COR-L47 (cell line): ENCODE results near the gene SLC25A1.

Source experiments
- DNase-seq: peaks from one replicate; lab custom pipeline; 2025; lab: John Stamatoyannopoulos, UW

Gene SLC25A1

DNA sequence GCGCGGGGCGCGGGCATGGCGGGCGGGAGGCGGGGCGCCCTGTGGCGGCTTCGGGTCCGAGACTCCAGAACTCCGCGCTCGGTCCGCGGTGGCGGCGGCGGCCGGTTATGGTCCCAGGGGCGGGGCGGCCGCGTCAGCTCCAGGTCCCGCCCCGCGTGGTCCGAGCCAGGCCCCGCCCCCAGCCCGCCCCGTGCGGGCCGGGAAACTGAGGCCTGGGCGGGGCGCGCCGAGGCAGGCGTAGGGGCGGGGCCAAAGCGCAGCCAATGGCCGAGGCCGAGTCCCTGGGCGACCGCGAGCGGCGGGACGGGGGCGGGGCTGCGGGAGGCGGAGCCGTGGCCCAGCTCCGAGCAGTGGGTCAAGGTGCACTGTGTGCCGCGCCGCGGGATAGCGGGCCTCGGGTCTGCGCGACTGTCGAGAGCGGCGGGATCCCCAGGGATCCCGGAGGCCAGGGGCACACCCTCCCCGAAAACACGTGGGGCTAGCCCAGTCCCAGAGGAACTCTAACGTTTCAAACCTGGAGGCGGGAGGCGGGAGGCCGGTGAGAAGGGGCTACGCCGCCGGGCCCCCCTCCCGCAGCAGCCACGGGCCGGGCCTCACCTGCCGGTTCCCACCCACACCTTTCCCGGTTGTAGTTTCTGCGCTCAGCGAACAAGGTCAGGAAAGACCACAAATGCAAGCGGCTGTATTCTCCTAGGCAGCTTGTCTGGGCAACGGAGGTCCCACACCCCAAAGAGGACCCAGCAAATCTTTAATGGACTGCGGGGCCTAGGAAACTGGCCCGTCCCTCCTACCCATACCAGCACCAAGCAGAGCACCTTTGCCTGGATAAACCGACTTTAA lies at the start of gene SLC25A1:
TSS of gene SLC25A1 (minus strand) at position 80 of the 840 bp plus-strand sequence. CDS start at position 17, 63 bp downstream.
- peak; percentile 61 for DNase-seq

DNA sequence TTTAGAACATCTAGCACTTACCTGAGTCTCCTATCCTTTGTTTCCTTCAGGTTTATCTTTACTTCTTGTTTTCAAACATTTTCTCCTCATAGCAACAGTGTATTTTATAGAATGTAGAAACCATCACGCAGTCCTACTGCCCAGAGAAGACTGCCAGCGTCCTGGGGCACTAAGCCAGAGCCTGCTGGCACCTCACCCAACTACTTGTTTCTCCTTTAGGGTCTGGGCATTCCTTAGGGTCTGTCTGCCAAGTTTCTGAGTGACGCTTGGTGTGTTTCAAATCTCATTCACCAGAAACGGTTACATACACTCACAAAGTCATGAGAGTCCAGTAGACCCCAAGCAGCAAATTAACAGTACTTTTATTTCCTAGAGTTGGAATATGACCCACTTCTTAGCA lies 49.6 kb upstream of the SLC25A1 start:
- no peak for DNase-seq

DNA sequence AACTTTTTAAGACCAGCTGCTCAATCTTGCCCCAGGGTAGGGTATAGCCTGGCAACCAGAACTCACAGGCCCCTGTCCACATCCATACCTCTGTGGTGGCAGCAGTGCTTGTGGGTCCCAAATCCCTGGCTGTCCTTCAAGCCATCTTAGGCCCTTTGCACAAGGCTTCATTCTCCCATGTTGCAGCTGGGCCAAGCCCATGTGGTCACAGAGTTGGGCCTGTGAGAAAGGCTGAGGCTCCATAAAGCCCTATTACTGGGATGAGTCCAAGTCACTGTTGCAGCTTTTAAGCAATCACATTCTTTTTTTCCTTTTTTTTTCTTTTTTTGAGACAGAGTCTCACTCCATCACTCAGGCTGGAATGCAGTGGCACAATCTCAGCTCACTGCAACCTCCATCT lies 47.9 kb upstream of the SLC25A1 start:
- DNase-seq: no peak

DNA sequence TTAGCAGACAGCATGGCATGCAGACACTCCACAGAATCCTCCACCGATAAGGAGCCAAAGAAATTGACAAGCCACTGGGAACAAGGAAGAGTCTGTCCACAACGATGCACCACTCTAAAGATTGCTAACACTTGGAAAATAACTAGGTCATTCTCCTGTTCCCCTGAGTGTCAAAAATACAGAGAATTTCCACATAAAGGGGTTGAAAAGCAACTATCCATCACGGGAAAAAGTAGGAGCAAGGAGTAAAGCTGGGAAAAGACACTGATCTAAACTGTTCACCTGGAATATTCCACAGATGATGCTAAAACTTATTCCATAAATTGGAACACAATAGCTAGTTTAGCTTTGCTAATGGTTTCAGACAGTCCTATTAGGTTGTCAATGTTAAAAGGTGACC lies 47.0 kb upstream of the SLC25A1 start:
- no peak for DNase-seq

DNA sequence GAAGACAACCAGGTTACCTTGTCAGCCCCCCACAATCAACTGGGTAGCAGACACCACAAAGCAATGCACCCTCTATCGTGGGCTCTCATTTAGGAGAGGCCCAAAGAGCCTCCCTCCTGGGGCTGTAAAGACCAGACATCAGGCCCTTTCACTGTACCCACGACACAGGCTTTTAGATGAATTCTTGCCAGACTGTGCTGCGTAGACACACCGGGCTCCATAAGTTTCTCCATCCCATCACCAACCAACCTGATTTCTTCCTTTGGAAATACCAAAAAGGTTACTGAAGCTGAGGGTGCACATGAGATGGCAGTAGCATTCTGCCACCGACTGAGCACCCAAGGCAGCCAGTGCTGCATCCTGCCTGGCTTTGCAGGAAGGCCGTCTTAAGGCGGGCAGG lies 46.4 kb upstream of the SLC25A1 start:
- no peak for DNase-seq

DNA sequence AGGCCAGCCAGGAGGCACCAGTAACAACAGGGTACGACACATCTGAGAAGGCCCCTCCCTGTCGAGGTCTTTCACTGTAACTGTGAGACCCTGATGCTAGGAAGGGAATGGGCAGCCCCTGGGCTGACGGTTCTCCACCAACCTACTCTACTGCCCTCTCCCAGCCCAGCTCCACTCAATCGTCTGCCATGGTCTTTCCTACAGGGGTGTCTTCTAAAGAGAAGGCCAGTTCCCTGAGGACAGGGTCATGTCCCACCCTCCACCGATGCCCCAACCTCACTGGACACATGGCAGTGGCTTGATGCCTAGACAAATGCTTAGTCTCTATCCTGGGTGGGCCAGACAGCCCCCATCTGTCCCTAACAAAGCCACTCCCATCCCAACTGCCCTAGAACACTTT lies 46.0 kb upstream of the SLC25A1 start:
- no peak for DNase-seq

DNA sequence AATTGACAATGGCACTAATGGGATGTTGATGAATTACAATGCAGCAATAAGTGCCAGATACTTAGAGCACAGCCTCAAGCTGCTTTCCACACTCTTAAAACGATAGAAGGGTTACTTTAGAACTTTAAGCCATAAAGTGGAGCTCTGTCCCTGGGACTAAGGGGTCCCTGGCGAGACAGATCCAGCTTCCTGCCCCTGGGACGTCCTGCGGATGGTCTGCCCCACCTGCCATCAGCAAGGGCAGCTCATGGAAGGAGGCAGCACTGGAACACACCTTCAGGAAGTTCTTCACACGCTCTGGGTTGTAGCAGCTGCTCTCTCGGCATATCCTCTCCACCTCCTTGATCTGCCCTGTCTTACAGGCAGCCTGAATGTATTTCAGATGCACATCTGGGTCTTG lies 45.1 kb upstream of the SLC25A1 start:
- DNase-seq: no peak

DNA sequence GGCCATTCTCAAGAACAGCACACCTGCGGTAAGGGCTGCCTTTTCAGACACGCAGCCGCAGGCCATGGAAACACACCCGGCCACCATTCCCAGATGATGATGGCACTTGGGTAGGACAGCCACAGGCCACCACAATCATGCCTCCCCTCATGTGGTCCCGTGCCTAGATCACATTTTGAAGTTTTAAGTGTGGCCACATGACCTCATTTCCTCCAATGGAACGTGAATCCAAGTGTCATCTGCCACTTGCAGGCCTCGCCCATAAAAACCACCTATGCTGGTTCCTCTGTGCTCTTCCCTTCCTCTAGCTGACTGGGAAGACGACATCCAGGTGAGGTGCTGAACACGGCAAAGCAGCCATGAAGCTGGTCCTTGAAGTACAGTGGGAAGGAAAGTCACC lies 44.6 kb upstream of the SLC25A1 start:
- DNase-seq: no peak

DNA sequence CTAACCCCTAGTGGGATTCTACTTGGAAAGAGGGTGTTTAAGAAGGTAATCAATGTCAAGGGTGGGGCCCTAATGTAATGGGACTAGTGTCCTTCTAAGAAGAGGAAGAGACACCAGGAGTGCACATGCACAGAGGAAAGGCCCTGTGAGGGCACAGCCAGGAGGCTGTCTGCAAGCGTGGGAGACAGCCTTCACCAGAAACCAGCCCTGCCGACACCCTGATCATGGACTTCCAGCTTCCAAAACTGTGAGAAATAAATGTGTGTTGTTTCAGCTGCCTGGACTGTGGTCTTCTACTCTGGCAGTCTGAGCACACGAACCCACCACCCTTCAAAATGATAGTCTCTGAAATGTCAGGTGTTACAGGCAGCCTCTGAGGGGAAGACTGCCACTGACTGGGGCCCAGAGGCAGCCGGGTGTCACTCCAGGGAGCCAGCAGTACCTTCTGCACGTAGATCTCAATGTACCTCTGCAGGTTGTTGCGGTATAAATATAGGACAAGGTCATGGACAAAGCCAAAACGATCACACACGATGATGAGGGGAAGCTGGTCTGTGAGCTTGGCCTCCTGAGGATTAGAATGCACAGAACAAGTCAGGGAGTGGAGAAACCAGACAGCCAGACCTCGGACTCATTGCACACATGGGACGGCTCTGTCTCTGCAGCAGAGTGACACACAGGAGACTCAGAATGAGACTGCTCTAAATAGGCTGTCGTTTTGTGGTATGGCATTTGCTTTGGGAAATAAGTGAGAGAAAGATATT lies 43.9 kb upstream of the SLC25A1 start:
- DNase-seq: no peak

DNA sequence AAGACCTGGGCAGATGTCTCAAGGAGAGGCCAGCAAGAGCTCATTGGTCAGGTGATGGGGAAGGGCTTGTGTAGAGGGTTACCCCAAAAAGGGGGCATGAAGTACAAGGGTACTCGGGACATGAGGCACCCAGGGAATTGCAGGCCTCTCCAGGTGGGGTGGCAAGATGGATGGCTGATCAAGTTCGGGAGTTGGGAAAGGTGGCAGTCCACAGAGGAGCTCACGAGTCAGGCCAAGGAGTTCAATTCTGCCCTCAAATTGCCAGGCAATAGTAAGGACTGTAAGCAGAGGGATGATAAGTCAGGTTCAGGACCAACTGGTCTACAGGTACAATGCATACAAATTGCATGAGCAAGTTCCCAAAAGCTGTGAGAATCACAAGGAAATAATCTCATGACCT lies 42.3 kb upstream of the SLC25A1 start:
- DNase-seq: no peak

DNA sequence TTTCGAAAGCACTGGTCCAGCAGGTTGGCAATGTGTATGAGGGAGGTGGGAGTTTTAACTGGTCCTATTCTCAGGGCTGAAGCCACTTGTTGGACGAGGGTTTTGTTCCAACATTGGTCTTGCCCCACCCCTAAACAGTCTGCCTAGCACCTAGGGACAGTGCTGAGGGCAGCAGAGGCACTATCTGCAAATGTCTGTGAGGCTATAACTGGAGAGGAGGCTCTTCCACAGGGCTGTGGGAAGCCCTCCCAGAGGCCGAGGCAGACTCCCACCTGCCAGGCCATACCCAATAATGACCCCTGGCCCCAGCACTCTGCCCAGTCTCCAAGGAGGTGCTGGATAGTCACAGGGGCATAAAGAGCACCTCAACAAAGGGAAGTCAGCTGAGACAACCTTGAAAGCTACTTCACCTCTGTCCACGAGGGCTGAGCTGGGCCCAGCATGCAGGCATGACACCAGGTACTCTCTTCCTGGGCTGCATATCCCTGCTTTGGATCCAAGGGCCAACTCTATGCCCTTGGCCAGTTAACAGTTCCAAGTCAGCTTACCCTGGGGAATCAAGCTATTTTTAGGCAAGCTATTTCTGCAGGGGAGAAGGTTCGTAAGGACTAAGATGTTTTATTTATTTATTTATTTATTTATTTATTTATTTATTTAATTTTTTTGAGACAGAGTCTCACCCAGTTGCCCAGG lies 40.2 kb upstream of the SLC25A1 start:
- no peak for DNase-seq

DNA sequence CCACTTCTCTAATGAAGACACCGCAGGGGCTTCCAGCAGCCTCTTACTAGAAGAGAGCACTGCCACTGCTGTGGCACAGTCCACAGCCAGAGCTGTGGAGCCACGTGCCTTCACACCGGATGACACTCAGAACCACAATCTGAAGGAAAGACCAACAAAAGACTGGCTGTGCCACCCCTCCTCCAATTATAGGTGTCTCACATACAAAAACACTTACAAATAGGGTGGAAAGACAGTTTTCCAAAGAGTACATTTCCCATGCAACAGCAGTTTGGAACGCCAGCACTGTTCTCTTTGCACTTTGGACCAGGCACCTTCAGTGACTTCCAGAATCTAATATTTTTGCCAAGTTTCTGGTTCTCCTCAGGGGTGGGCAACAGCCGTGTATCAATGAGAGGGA lies 38.0 kb upstream of the SLC25A1 start:
- DNase-seq: no peak

DNA sequence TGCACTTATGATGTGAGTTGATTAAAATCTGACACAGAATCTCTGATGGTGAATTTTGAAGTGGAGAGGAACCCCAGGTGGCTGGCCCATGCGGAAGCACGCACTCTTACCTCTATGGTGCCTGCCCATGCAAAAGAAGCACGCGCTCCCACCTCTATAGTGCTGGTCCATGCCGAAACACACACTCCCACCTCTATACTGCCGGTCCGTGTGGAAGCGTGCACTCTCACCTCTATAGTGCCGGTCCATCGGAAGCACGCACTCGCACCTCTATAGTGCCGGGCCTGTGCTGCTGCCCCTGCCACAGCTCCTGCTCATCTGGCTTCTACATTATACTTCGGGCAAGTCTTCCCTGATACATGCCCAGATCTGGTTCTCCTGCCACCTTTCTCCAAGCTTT lies 36.8 kb upstream of the SLC25A1 start:
- no peak for DNase-seq

DNA sequence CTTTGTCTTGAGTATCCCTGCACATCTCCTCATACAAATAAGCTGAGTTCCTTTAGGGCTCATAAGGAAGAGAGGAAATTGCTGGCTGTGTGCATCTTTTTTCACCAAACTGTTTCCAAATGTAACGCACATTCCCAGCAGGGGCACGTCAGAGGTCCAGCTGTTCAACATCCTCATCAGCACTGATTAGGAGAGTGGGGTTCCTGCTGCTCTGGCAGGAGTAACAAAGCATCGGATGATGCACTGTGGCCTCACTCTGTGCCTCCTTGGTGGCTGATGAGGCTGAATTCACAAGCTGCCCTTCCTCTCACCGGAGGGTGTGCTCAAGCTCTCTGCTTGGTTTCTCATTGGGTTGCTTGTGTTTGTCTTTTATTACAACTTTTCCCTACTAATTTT lies 35.5 kb upstream of the SLC25A1 start:
- DNase-seq: no peak

DNA sequence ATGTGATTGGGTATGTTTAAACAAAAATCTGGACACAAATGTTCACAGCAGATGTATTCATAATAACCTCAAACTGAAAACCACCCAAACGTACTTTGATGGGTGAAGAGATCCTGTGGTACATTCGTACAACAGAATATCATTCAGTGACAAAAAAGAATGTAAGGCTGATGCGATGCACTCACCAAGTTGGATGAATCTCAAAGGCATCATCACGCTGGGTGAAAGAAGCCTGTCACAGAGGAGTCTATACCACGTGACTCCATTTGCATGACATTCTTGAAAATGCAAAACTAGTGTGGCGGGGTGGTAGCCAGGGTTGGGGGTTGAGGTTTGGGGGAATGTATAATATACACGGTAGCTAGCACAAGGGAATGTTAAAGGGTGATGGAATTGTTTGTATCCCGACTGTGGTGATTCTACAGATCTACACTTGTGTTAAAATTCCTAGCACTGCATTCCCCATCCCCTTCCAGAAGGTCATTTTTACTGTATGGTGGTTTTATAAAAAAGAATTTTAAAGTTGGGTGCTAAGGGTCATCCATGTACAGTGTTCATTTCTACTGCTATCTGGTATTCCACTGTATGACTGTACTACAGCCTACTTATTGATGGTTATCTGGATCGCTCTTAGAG lies 35.0 kb upstream of the SLC25A1 start:
- no peak for DNase-seq

DNA sequence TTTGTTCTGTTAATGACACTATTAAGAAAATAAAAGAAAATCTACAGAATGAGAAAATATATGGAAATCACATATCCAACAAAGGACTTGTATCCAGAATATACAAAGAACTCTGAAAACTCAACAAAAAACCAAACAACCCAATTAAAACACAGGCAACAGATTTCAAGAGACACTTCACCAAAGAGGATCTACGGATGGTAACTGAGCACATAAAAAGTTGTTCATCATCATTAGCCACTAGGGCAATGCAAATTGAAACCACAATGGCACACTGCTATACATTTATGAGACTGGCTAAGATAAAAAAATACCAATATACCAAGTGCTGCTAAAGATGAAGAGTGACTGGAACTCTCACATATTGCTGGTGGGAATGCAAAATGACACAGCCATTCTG lies 34.5 kb upstream of the SLC25A1 start:
- DNase-seq: no peak

DNA sequence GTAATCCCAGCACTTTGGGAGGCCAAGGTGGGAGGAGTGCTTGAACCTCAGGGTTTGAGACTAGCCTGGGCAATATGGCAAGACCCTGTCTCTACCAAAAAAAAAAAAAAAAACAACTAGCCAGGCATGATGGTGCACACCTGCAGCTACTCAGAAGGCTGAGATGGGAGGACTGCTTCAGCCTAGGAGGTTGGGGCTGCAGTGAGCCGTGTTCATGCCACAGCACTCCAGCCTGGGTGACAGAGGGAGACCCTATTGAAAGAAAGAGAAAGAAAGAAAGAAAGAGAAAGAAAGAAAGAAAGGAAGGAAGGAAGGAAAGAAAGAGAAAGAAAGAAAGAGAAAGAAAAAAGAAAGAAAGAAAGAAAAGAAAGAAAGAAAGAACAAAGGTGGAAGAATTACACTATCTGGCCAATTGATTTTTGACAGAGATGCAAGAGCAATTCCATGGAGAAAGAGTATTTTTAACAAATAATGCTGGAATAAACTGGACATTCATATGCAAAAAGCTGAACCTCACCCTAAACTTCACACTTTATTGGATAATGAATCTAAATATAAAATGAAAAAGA lies 33.9 kb upstream of the SLC25A1 start:
- no peak for DNase-seq

DNA sequence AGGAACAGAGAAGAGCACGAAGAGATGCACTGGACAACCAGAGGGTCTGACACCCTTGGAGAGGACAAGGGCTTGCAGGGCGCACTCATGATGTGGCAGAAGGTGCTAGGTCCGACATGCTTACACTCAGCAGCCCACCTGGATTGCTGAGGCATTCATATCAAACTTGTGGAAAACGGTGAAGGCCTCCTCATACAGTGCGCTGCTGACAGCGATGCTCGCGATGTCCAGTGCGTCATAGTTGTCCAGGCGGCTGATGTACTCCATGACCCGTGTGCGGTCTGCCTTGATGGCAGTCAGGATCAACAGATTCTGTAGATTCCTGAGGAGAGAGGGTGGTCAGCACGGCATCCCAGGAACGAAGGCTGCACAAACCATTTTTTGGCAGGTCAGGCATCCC lies 31.7 kb upstream of the SLC25A1 start:
- no peak for DNase-seq

DNA sequence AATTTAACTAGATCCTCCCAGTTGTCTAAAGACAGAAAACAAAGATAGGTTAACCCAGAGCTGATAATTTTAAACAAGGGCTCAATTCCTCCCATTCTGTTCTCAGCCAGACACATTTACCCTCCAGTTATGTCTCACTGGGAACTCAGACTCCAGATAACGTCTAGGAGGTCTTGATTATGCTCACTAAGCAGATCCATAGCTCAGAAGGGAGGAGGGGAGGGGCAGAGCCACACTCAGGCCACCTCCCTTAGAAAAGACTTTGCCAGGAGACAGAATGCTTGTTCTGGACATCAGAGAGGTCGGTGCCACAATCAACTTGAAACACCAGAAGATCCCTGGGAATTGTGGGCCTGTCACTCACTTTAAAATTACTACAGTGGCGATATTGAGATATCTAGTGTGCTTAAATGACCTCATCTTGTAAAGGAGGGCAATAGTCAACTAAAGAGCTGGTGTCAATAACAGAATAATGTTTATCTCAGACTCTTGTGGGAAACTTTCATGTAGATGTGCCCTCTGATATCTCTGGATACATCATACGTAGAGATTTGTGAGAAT lies 29.8 kb upstream of the SLC25A1 start:
- no peak for DNase-seq

DNA sequence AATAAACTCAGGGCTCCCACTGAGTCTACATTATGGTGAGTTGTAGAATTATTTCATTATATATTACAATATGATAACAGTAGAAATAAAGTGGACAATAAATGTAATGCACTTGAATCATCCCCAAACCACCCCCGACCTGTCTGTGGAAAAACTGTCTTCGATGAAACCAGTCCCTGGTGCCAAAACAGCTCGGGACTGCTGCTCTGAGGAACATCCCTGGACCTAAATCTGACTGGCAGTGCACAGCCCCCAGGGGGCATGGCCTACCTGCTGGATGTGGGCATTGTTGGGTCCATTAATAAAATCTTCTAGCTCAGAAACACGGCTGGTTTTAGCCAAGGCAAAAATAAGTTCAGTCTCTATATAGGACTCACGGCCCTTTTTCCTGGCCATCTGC lies 29.3 kb upstream of the SLC25A1 start:
- no peak for DNase-seq

DNA sequence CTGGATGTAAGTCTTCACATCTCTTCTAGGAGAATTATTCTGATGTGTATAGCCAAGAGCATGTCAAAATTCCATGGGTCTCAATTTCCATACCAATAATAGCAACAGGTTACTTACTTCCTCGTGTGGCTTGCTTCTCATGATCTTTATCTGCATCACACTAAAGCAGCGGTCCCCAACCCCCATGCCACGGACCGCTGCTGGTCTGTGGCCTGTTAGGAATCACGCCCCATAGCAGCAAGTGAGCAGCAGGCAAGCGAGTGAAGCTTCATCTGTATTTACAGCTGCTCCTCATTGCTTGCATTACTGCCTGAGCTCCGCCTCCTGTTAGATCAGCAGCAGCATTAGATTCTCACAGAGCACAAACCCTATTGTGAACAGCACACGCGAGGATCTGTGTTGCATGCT lies 28.9 kb upstream of the SLC25A1 start:
- no peak for DNase-seq

DNA sequence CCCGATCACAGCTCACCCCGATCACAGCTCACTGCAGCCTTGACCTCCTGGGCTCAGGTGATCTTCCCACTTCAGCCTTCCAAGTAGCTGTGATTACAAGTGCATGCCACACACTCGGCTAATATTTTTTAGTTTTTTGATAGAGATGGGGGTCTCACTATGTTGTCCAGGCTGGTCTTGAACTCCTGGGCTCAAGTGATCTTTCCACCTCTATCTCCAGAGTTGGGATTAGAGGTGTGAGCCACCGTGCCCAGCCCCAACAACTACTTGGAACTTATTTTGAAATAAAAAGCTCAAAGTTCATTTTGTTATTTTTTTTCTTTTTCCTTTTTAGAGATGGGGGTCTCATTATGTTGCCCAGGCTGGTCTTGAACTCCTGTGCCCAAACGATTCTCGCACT lies 27.8 kb upstream of the SLC25A1 start:
- DNase-seq: no peak
